Measurements from ENCODE around the gene SNX19.
A peak's percentile ranks its signal among the peaks of the same experiment; 100 is the strongest.

Gene SNX19

DNA sequence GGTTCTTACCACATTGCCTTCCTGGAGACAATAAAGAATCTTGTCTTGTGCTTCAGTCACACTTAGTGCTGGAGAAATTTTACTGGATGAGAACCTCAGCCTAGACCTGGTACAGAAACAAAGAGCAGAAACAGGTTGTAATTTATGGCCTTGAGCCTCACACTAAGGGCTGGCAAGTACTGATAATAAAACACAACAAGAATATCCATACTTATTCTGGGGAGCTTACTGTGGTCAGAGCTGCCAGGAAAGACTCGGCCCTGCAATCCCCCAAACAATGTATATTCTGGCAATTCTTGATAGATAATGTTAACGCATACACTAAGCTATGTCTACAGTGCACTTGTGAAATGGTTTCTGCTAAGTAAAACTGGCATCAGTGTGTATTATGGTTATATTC lies 9.7 kb downstream of the SNX19 start:
- no peak for TF ChIP-seq CTCF (conservative IDR thresholded peaks at IDR 0.05)
- H3K27ac ChIP-seq: peak overlapping the region; percentile 35; the same call in 1 of the 2 replicates

- TF ChIP-seq CTCF (conservative IDR thresholded peaks at IDR 0.05): no peak
Observed at GRCh38 chr11:130905512-130905911, 10.8 kb downstream of the SNX19 start.

GRCh38 chr11:130904380-130904779 lies 11.9 kb downstream of the SNX19 start:
- peak; percentile 77 for TF ChIP-seq CTCF (conservative IDR thresholded peaks at IDR 0.05)
- peak overlapping the region; percentile 52; the same call in 1 of the 2 replicates for H3K27ac ChIP-seq

More at GRCh38 chr11:130905512-130905911, 10.8 kb downstream of the SNX19 start:
- peak overlapping the region; percentile 52 for H3K27ac ChIP-seq

DNA sequence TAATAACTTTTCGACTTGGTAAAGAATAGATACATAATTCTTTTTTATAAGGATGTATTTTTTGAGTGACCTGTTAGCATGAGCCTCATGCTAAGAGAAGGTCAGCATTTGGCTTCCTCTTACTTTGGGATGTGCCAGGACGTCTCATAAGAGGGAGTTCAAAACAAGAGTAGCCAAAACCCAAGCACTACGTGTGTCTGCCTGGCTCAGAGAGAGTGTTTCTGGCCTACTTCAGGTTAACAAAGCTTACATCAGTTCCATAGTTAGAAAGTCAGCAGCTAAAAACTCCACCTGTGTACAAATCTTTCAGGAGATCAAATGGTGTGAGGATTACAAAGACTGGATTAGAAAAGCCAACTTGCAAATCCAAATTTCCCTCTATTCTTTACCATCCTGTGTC lies 13.9 kb downstream of the SNX19 start:
- no peak overlapping the region for H3K27ac ChIP-seq
- no peak for TF ChIP-seq CTCF (conservative IDR thresholded peaks at IDR 0.05)

GRCh38 chr11:130899106-130899505 lies 17.2 kb downstream of the SNX19 start:
- no peak for TF ChIP-seq CTCF (conservative IDR thresholded peaks at IDR 0.05)
- peak overlapping the region; percentile 65 for H3K27ac ChIP-seq

GRCh38 chr11:130897262-130898182 lies 18.8 kb downstream of the SNX19 start:
- H3K27ac ChIP-seq: peak overlapping the region; percentile 65
- no peak for TF ChIP-seq CTCF (conservative IDR thresholded peaks at IDR 0.05)

GRCh38 chr11:130894322-130895025 lies 21.8 kb downstream of the SNX19 start:
- peak overlapping the region; percentile 47 for H3K27ac ChIP-seq
- peak; percentile 96 for TF ChIP-seq CTCF (conservative IDR thresholded peaks at IDR 0.05)
